Retinal pigment epithelial cell (primary cell): ENCODE measurements around the gene RBPJL.

Experiments
- DNase-seq: peaks from one replicate; pipeline ENCODE4 v3.0.0-alpha.2; 2010; ENCODE audit warnings: low read depth
- H3K4me3 ChIP-seq: 2 replicates; pipeline ENCODE4 v1.5.1; 2011; ENCODE audit warnings: mild to moderate bottlenecking, low read length, control low read depth, moderate library complexity
- CTCF ChIP-seq: conservative IDR thresholded peaks from 2 replicates; pipeline ENCODE4 v1.5.1; 2011; ENCODE audit warnings: low read depth, low read length, control low read depth, inconsistent platforms

Gene RBPJL

GRCh38 chr20:45325371-45325770, 18.7 kb downstream of the RBPJL start:
- TF ChIP-seq CTCF: no peak
- no peak for DNase-seq
- H3K4me3 ChIP-seq: no peak overlapping the region

- no peak for DNase-seq
- no peak overlapping the region for H3K4me3 ChIP-seq
- no peak for TF ChIP-seq CTCF
These were observed 21.8 kb downstream of the RBPJL start for GRCh38 chr20:45328451-45328850.

GRCh38 chr20:45329497-45330319, 23.1 kb downstream of the RBPJL start:
- no peak overlapping the region for H3K4me3 ChIP-seq
- no peak for TF ChIP-seq CTCF
- no peak for DNase-seq

- no peak for TF ChIP-seq CTCF
- DNase-seq: no peak
These were observed 23.8 kb downstream of the RBPJL start for GRCh38 chr20:45330476-45330875.

GRCh38 chr20:45336530-45337366, 30.1 kb downstream of the RBPJL start:
- H3K4me3 ChIP-seq: no peak overlapping the region
- no peak for TF ChIP-seq CTCF
- no peak for DNase-seq

More at GRCh38 chr20:45330476-45330875, 23.8 kb downstream of the RBPJL start:
- H3K4me3 ChIP-seq: no peak overlapping the region

- peak; percentile 75 for DNase-seq
These were observed 30.9 kb downstream of the RBPJL start for GRCh38 chr20:45337367-45338120.

More at GRCh38 chr20:45337367-45338120, 30.9 kb downstream of the RBPJL start:
- no peak for TF ChIP-seq CTCF
- H3K4me3 ChIP-seq: no peak overlapping the region
